Loucy (cell line): ENCODE results near the gene GNLY.

ENCODE experiments used
- CTCF ChIP-seq: fragments of 200-600 bp; sonication (generic); conservative IDR thresholded peaks from 2 replicates; pipeline ENCODE4 v1.5.1; 2014; ENCODE audit warnings: mild to moderate bottlenecking, antibody characterized with exemption, low read length
- EZH2phosphoT487 ChIP-seq: fragments of 200-600 bp; IDR thresholded peaks from 2 replicates; pipeline ENCODE4 v1.6.1; 2018; ENCODE audit warnings: antibody characterized with exemption, mild to moderate bottlenecking, moderate library complexity, borderline replicate concordance

GRCh38 chr2:85703329-85703728, 9.2 kb downstream of the GNLY start:
- TF ChIP-seq EZH2phosphoT487 (no peak), CTCF (no peak)
